ENCODE data around the gene ZNF41.
"Not testable (repeated sequence)": the region's sequence is repeated elsewhere in the genome, so short reads cannot be mapped to it uniquely, and the experiment has no call there.

The ZNF41 gene

DNA sequence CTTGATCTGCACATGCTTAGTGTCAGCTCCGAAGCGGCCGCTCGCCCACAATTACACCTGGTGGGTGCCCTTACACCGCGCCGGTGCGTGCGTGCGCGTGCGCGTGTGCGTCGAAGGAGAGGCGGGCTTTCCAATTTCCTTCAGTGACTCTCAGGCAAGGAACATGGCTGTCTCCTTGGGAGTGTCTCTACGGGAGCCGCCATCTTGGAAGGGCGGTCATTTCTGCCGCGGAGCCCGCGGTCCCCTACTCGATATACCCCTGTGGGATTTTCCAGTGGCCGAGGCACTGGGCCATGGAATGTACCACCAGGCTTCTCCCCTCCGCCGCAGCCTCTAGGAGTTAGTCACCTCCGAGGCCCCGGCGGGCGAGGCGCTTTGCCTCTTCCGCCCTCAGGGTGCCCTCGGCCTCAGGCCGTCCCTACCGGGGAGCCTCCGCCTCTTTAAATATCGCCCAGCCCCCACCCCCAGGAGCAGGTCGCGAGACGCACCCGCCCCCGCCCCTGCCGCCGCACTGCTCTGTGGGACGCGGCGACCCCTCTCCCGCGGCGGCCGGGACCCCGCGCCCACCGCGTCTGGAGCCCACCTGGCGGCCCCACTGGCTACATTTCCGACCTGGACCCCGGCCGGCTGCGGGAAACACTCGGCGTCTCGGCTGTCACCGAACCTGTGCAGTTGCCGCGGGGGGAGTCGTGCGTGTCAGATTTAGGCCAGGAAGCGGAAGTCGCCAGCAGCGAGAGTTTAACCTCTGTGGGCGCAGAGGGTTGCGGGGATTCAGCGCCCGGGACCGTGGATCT lies at the start of gene ZNF41:
Gene ZNF41, minus strand, starts transcription at position 711 of the 794 bp plus-strand sequence. CDS start 15,741 bp downstream, outside the sequence.
- peak; percentile 41 for DNase-seq (ENCODE audit: low read depth, low spot score)

DNA sequence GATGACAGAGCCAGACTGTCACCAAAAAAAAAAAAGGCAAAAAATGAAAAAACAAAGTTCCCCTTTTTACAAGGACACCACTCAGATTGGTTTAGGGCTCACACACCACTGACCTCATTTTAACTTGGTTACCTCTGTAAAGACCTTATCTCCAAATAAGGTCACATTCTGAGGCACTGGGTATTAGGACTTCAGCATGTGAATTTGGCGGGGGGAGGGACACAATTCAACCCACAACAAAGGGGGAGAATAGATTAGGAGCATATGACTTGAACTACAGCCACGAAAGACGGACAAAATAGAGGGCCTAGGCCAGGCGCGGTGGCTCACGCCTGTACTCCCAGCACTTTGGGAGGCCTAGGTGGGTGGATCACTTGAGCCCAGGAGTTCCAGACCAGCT lies 47.0 kb upstream of the ZNF41 start:
- no peak for DNase-seq (ENCODE audit: low read depth, low spot score)

DNA sequence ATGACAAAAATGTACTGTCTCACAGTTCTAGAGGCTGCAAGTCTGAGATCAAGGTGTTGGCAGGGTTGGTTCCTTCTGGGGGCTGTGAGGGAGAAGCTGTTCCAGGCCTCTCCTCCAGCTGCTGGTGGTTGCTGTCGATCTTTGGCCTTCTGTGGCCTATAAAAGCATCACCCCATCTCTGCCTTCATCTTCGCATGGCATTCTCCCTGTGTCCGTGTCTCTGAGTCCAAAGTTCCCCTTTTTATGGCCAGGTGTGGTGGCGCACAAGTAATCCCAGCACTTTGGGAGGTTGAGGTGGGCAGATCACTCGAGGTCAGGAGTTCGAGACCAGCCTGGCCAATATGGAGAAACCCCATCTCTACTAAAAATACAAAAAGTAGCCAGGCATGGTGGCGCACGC lies 46.5 kb upstream of the ZNF41 start:
- no peak for DNase-seq (ENCODE audit: low read depth, low spot score)

DNA sequence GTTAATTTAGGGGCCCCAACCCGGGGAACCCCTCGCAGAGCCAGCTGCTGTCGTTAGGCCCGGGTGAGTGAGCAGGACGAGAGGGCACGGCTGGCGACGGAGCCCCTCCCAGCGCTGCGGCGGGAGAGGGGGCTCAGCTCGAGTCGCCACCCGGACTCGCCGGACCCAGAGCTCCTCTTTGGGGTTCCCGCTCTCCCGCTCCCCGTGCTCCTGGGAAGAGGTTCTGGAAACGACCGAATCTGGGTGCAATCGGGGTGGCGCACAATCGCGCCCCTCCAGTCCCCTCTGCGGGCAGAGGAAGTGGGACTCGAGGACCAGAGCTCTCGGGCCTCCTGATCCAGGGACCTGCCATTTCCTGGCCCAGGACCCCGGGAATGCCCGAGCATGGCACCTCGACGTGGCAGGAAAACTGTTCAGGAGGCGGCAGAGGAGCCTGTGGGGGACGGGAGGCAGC lies 40.7 kb upstream of the ZNF41 start:
- DNase-seq (ENCODE audit: low read depth, low spot score): no peak

DNA sequence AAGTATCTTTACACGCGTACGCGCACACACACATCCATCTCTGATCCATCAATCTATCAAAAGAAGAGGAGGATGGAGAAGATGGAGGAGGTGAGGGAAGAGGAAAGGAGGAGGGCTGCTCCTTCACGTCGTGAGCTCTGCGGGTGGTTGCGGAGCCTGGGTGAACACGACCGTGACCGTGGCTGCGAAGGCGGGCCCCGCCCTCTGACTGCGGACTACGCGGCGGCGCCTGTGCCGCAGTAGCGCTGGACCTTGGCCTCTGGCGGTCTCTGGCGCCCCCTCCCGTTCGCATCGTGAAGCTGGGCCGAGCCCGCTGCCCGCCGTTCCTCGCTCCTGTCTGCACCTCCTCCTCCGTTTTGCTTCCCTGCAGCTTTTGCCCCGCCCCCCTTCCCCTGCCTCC lies 40.3 kb upstream of the ZNF41 start:
- peak; percentile 13 for DNase-seq (ENCODE audit: low read depth, low spot score)

DNA sequence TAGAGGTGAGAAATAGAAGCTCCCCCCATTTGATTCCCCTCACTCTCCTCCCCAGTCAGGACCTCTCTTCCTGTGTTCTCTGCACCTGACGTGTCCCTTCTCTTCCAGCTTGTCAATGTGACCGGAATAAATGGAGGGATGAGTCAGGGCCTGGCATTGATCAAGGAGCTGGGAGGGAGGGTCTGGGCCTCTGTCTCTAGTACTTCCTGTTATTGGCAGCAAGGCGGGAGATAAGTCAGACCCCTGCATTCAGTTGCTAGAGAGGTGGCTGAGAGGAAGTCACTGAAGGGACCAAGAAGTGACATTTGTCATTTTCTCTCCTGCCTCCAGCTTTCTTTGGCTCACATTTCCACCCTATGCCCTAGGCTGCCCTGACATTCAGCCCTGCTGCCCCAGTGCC lies 35.1 kb upstream of the ZNF41 start:
- DNase-seq (ENCODE audit: low read depth, low spot score): no peak

DNA sequence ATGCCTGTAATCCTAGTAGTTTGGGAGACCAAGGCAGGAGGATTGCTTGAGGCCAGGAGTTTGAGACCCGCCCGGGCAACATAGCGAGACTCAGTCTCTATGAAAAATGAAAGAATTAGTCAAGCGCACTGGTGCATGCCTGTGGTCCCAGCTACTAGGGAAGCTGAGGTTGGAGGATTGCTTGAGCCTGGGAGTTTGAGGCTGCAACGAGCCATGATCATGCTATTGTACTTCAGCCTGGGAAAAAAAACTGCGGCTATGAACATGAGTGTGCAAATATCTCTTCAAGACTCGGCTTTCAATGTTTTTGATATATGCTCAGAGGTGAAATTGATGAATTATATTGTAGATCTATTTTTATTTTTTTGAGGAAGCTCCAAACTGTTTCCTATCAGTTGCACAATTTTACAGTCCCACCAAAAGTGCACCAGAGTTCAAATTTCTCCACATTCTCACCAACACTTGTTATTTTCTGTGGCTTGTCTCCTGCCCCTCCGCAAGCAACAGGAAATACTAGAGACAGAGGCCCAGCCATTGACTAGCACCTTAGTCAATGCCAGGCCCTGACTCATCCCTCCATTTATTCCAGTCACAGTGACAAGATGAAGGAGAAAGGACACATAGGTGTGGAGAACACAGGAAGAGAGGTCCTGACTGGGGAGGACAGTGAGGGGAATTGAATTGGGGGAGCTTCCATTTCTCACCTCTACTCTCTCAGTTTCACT lies 33.1 kb upstream of the ZNF41 start:
- DNase-seq (ENCODE audit: low read depth, low spot score): no peak

DNA sequence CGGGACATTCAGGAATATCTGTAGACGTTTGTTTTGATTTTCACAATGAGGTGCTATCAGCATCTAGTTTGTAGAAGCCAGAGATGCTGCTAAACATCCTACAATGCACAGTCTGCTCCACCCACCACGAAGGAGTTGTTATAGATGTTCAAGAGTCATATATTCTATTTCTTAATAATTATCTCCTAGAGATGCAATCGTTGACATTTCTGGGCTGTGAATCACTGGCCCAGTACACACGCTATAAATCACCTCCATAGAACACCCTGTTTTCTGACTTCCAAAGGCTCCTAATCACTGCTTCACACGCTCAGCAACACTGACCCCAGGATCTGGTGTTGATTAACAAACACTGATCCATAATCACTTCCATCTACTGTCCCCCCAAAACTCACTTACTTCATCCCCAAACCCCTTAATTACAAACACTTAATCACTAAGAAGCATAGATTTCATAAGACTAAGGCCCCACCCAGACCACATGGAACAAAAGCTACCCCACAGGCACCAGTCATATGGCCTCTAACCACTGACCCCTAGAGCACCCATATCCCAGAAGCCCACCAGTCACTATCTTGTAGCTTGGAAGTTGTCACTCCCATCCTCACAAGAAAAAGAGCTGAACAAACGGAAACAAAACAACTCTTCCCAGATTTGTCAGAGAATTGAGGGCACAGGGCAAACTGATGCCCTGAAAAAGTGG lies 31.7 kb upstream of the ZNF41 start:
- no peak for DNase-seq (ENCODE audit: low read depth, low spot score)

DNA sequence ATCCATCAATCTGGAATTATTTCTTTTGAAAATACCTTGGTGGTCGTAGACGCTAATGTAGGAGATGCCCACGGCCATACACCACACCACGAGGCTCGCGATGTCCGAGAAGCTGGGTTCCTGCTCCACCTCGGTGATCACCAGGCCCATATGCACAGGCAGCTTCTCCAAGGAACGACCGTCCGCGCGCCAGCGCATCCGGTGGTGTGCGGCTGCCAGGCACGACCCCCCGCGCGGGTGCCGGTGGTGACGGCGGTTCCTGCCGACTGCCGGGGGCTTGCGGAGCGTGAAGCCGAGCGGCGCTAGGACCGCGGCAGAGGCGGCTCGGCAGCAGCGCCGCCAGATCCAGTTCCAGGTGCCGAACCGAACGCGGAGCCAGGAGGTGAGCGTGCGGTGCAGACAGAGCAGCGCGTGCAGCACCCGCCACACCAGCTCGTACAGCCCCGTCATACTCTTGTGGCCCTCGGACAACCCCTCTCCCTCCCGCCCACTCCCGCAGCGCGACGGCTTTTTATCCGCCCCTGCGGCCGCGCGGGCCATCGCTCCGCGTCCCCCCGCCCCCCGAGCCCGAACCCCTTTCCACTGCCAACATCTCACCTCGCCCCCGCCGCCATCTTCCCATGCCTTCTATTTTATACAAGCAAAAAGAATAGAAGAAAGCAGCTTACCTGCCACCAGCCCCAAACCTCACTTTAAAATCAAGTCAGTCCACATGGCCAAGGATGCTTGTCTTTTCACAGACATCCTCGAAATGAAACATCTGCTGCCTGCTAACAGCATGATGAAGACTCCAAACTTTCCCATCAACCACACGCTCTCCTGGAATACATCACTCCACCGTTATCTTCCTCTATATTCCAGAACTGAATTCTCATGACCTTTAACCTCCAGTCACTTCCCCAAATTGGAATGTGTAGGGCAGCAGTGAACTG lies 30.3 kb upstream of the ZNF41 start:
- DNase-seq (ENCODE audit: low read depth, low spot score): not testable (repeated sequence)

DNA sequence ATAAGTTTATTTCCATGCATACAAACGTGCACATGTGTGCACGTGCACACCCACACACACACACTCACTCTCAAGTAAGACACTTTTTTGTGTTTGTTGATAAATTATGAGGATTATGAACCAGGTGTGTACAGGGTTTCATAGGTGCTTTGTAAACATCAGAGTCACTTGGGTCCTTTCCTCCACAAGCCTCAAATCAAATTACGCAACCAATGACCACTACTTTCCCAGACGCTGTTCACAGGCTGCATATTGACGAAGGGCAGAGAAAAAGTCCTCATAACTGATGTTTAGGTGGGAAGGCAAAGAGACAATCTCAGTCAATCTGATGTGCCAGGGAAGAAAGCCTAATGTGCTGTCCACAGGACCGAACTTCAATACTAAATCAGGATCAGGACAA lies 29.4 kb upstream of the ZNF41 start:
- DNase-seq (ENCODE audit: low read depth, low spot score): not testable (repeated sequence)

DNA sequence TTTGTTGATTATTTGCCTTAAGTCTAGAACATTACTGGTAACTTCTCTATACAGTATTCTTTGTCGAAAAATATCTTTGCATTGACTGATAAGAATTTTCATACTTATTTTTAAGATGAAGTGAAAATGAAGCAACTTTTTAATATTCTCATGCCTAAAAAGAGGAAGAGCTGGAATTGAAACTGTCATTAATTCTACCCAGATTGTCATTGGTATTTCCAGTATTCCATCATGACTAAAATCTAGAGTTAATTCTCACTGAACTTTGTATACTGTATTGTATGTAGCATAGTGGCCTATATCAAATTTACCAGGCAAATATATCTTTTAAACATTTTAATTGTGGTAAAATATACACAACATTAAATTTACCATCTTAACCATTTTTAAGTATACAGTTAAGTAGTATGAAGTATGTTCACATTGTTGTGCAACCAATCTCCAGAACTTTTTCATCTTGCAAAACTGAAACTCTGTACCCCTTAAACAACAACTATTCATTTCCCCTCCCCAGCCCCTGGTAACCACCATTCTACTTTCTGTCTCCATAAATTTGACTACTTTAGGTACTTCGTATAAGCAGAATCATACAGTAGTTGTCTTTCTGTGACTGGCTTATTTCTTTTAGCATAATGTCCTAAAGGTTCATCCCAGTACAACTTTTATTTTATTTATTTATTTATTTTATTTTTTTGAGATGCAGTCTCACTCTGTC lies 24.3 kb upstream of the ZNF41 start:
- DNase-seq (ENCODE audit: low read depth, low spot score): no peak

DNA sequence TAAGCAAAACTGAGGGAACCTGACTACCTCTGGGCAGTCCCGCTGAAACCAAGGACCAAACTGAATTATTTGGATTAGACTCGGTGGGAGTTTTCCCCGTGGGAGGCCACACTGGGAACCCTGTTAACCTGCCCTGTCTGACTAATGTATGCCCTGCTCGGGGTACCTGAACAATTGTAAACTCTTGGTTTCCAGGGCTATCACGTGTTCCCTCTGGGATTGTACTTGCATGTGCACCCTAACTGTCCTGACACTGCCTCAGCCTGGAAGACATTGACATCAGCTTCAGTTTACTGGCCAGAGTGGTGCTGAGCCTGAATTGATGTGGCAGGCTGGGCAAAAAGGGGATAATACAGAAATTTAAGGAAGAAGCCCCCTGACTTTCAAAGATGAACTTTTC lies 20.1 kb upstream of the ZNF41 start:
- DNase-seq (ENCODE audit: low read depth, low spot score): no peak

DNA sequence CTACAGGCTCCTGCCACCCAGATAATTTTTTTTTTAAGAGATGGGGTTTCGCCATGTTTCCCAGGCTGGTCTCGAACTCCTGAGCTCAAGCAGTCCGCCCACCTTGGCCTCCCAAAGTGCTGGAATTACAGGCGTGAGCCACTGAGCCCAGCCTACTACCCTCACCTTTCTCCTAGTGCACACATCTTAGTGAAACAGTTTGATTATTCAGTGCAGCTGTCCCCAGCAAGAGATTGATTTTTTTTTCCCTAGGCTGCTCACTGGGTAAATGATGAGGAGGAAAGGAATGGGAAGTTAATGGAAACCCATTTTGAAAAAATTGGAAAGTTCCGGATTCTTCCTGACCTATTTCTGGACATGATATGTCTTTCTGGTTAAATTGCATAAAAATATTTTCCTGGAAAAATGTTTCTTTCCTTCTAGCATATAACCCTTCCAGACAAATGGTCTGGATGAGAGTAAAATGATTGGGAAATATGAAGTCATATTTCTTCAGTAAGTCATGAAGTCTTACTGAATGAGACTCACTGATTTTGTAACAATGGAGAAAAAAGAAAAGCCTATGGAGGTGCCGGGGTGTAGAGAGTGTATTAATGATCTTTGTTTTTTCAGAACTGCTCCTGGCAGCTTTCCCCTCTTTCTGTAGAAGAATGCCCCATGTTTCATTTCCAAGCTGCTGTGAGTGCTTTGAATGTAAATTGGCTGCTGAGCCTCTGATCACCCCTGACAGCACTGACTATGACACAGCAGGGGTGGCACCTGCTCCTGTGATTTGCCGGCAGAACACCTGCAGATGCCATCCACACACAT lies 19.5 kb upstream of the ZNF41 start:
- no peak for DNase-seq (ENCODE audit: low read depth, low spot score)

DNA sequence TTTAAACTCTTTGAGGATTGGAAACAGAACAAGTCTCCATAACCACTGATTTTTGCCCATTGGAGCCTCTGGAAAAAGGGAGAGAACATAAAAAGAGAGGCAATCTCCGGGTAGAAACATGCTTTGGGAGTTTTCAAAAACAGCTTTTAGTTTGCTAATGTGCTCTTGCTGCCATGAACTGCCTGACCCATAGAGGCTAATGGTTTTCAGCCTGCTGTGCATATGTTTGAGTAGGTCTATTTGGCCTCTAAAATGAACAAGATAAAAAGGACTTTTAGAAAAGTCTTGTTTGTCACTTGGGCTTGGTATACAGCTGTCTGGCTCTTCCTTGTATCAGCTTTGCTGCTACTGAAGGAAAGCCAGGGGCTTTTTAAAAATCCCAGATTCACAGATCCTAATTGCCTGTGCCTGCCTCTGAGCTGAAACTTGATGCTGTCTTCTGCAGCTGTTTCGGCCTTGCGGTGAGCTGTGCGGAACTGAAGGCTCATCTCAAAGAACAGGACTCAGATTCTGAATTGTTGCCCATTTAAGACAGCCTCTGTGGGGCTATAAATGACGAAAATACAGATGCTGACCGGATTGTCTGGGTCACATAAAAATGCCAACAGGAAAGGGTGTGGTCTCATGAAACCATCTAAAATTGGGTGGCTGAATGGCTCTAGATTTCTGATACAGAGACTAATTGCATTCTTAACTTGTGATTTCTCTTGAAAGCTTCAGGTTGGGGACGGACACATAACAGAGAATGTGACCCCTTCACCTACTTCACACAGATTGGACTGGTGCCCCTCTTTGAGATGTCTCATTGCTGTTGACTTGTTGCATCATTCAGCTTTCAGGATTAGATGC lies 18.4 kb upstream of the ZNF41 start:
- no peak for DNase-seq (ENCODE audit: low read depth, low spot score)

DNA sequence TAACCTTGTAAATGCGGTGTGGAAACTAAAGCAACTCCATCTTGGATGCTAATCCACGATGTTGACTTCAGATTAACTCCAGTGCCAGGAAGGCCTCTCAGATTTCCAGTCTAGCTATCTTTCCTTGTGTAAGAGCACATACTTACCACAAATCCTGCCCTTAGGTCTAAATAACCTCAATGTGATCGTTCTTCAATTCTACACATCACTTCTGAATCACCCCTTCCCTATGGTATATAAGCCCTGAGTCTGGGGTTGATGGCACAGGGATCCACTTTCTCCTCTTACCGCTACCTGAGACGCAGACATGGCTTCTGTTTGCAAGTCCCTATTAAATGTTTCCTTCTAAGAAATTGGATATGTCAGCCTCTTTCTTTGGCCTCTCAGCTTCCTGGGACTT lies 17.5 kb upstream of the ZNF41 start:
- DNase-seq (ENCODE audit: low read depth, low spot score): no peak

DNA sequence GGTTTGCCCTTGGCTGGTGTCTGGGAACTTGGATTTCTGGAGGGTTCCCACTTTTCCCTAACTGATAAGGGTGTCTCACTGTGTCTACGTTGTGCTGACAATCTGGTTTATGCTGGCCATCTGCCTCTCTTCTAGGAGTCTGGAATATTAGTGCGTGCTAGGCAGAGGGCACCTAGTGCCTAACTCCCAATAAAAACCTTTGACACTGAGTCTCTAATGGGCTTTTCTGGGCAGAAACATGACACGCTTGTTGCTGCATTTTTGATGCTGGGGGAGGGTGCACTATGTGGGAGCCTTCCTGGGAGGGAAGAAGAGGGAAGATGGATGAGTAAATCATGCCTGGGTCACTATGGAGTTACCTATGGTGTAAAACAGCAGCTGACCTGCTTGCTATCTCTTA lies 16.3 kb upstream of the ZNF41 start:
- no peak for DNase-seq (ENCODE audit: low read depth, low spot score)

DNA sequence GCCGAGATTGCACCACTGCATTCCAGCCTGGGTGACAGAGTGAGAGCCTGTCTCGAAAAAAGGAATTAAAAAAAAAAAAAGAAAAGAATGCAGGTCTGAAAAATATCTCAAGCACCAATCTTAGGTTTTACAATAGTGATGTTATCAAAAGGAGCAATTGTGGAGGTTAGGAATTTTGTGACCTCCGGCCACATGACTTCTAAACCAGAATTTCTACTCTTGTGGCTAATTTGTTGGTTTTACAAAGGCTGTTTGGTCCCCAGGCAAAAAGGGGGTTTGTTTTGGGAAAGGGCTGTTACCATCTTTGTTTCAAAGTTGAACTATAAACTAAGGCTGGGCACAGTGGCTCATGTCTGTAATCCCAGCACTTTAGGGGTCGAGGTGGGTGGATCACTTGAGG lies 15.4 kb upstream of the ZNF41 start:
- DNase-seq (ENCODE audit: low read depth, low spot score): no peak

DNA sequence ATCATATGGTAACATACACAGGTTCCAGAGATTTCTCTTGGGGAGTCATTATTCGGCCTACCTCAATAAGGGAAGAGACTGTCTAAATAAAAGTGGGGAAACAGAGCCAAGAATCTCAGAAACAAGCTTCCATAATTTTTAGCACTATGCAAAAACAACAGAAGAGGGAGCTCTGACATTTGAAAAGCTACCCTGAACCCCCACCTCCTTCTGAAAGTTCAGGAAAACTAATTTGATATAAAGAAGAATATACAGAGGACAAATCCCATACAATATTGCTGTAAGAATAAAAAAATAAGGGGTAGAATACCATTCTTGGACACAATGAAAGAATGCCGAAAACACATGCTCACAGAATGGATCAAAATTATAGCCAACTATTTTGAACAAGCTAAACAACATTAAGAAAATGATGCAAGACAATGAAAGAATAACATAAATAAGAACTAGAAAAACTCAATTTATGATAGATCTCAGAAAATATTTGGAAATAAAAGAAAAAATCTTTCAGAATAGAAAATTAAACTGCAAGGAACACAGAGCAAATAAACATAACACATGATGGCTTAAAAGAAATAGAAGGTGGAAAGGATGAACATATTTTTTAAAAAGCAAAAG lies 14.4 kb upstream of the ZNF41 start:
- DNase-seq (ENCODE audit: low read depth, low spot score): no peak
